GM12865 (cell line): ENCODE results near the gene HPDL.
"Not testable (repeated sequence)": the region's sequence is repeated elsewhere in the genome, so short reads cannot be mapped to it uniquely, and the experiment has no call there.

Experiments used
- DNase-seq: peaks from one replicate; pipeline ENCODE4 v3.0.0; 2010; ENCODE audit warnings: low read depth
- H3K4me3 ChIP-seq: 2 replicates; pipeline ENCODE4 v1.5.1; 2011; ENCODE audit warnings: mild to moderate bottlenecking, low read depth, low read length, control low read depth
- CTCF ChIP-seq: IDR thresholded peaks from 2 replicates; pipeline ENCODE4 v1.5.1; 2011; ENCODE audit warnings: low read length, control low read depth, low read depth, inconsistent platforms; ENCODE audit not compliant: insufficient read depth; ENCODE audit errors: missing control alignments

The HPDL gene

GRCh38 chr1:45353685-45354084 is 27.0 kb downstream of the HPDL start:
- H3K4me3 ChIP-seq = no peak overlapping the region
- TF ChIP-seq CTCF = no peak
- DNase-seq = no peak

- no peak for TF ChIP-seq CTCF
- no peak for DNase-seq
- H3K4me3 ChIP-seq = no peak overlapping the region
Measured at GRCh38 chr1:45354838-45355237, 28.1 kb downstream of the HPDL start.

- no peak overlapping the region for H3K4me3 ChIP-seq
- TF ChIP-seq CTCF = no peak
- no peak for DNase-seq
Measured at GRCh38 chr1:45355683-45356082, 29.0 kb downstream of the HPDL start.

GRCh38 chr1:45356186-45356585 is 29.5 kb downstream of the HPDL start:
- no peak overlapping the region for H3K4me3 ChIP-seq
- no peak for DNase-seq
- no peak for TF ChIP-seq CTCF

- peak; percentile 78 for DNase-seq
Measured at GRCh38 chr1:45359882-45360513, 33.3 kb downstream of the HPDL start.

GRCh38 chr1:45360981-45361380 is 34.3 kb downstream of the HPDL start:
- not testable (repeated sequence) for DNase-seq, H3K4me3 ChIP-seq

More at GRCh38 chr1:45359882-45360513, 33.3 kb downstream of the HPDL start:
- H3K4me3 ChIP-seq = no peak overlapping the region
- peak; percentile 53 for TF ChIP-seq CTCF

GRCh38 chr1:45364294-45364693 is 37.6 kb downstream of the HPDL start:
- no peak for DNase-seq
- no peak overlapping the region for H3K4me3 ChIP-seq
- TF ChIP-seq CTCF = no peak
